HUES64 (cell line): ENCODE data around the gene MFN1.

Experiments
- H3K27ac ChIP-seq: 2 replicates; pipeline ENCODE4 v1.7.0; 2013; ENCODE audit warnings: low read depth, low read length, inconsistent platforms
- H3K27me3 ChIP-seq: 2 replicates; pipeline ENCODE4 v1.6.1; 2013; ENCODE audit warnings: mild to moderate bottlenecking, low read length; ENCODE audit not compliant: insufficient read depth
- H3K36me3 ChIP-seq: 2 replicates; pipeline ENCODE4 v1.6.1; 2013; ENCODE audit warnings: mild to moderate bottlenecking, low read length; ENCODE audit not compliant: insufficient read depth
- H3K4me1 ChIP-seq: 2 replicates; pipeline ENCODE4 v1.6.1; 2013; ENCODE audit warnings: mild to moderate bottlenecking, low read length, moderate library complexity; ENCODE audit not compliant: insufficient read depth
- H3K4me3 ChIP-seq: 2 replicates; pipeline ENCODE4 v1.5.1; 2013; ENCODE audit warnings: mild to moderate bottlenecking, low read length, moderate library complexity
- H3K9ac ChIP-seq: 2 replicates; pipeline ENCODE4 v1.6.1; 2013; ENCODE audit warnings: mild to moderate bottlenecking, low read depth, low read length
- H3K9me3 ChIP-seq: 2 replicates; pipeline ENCODE4 v1.6.1; 2013; ENCODE audit warnings: low read depth, low read length; ENCODE audit not compliant: insufficient read depth
- WGBS: fragments of 150-250, 120-280 bp; methylation state at CpG from one replicate; pipeline ENCODE4 v1.1.7; 2013; ENCODE audit warnings: missing lambda C conversion rate; 5-methylcytosine and 5-hydroxymethylcytosine counted together

The MFN1 gene

DNA sequence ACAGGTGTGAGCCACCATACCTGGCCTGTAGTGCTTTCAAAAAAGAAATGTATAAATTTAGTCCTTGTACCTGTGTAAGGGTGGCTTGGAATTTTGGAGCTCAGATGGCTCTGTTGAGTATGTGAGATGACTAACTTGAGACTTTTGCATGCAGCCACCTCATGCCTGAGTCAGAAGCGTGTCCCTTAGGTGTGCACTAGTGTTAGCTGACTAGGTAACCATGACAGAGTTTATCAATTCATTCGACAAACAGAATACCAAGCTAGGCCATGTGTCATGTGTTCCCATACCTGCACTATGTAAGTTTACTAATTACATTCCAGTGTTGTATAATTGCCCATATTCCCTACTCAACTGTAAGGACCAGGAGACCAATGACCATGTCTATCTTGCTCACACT is 28.6 kb upstream of the MFN1 start:
- WGBS = 92% methylated on average over 2 of the region's 2 CpGs
- H3K9ac ChIP-seq = no peak overlapping the region

GRCh38 chr3:179321668-179322285 is 25.7 kb upstream of the MFN1 start:
- Histone ChIP-seq H3K9ac (no peak overlapping the region), H3K4me1 (peaks cover 7% of the 10 kb centered on the region; the same call in 1 of the 2 replicates), H3K27ac (no peak overlapping the region), H3K27me3 (0 out of 2 replicates have a peak, but pooled peaks cover 6% of the 10 kb centered on the region), H3K36me3 (peaks cover 8% of the 10 kb centered on the region), H3K4me3 (peak overlapping the region; percentile 98), H3K9me3 (no peaks in the 10 kb centered on the region)
- 51% methylated on average over 10 of the region's 10 CpGs for WGBS

More for the DNA sequence above, 28.6 kb upstream of the MFN1 start:
- Histone ChIP-seq H3K27ac (no peak overlapping the region), H3K27me3 (0 out of 2 replicates have a peak, but pooled peaks cover 6% of the 10 kb centered on the region), H3K36me3 (no peaks in the 10 kb centered on the region), H3K4me1 (peaks cover 3% of the 10 kb centered on the region; the same call in 1 of the 2 replicates), H3K9me3 (no peaks in the 10 kb centered on the region), H3K4me3 (no peak overlapping the region)

DNA sequence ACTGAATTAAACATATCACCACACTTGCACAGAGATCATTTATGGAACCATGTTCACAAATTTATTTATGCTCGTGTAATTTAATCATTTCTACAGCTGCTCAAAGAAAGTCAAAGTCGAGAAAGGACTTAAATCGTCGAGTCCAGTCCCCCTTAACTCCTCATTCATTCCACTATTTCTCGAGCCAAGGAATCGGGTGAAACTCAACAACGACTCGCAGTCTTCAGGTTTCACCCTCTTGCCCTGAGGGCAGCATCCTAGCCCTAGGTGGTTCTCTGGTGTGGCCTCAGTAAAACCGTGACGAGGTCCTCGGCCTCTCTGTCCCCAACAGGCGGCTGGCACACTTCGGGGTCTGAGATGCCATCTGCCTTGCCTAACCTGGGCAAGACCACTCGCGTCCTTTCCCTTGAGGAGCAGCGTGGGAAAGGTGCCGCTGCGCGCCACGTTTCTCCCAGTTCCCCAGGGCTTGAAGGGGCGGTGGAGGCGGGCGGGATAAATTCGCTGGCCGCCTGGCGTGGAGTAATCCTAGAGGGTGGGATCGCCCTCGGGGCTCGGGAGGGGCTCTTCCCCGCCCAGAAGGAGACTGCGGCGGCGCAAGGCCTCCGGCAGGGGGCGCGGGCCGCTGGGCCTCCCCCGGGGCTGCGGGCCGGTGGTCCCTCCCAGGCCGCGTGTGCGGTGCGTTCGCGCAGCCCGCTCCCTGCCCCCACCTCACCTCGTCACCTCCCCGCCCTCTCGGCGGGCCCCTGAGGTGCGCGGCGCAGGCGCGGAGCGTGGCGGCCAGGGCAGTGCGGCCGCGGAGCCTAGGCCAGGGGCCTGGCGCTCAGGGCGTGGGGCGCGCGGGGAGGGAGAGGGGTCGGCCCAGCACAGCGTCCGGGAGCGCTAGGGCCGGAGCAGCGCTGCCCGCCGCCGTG is 25.0 kb upstream of the MFN1 start, which contains the start of gene ZNF639:
ZNF639 (plus strand) TSS at position 746 of the 911 bp plus-strand sequence. CDS start 5,263 bp downstream, outside the sequence.
- Histone ChIP-seq H3K9me3 (no peaks in the 10 kb centered on the region), H3K27ac (peak within 1 kb of the TSS; percentile 89), H3K36me3 (peaks cover 13% of the 10 kb centered on the region), H3K27me3 (0 out of 2 replicates have a peak, but pooled peaks cover 6% of the 10 kb centered on the region), H3K4me1 (peaks cover 7% of the 10 kb centered on the region; the same call in 1 of the 2 replicates), H3K9ac (peak within 1 kb of the TSS; percentile 98), H3K4me3 (peak within 1 kb of the TSS; percentile 98)
- WGBS = 2% methylated on average over 75 of the region's 75 CpGs

- 0 out of 2 replicates have a peak, but pooled peaks cover 6% of the 10 kb centered on the region for H3K27me3 ChIP-seq
- peak overlapping the region; percentile 89 for H3K27ac ChIP-seq
- peaks cover 23% of the 10 kb centered on the region for H3K36me3 ChIP-seq
- WGBS = under 1% methylated on average over 81 of the region's 81 CpGs
- H3K9me3 ChIP-seq = no peaks in the 10 kb centered on the region
- peak overlapping the region; percentile 98 for H3K9ac ChIP-seq
- peak overlapping the region; percentile 98 for H3K4me3 ChIP-seq
- peaks cover 7% of the 10 kb centered on the region; the same call in 1 of the 2 replicates for H3K4me1 ChIP-seq
These were observed 24.1 kb upstream of the MFN1 start for GRCh38 chr3:179323197-179324110.

- no peaks in the 10 kb centered on the region for H3K9me3 ChIP-seq
- H3K4me3 ChIP-seq = peak overlapping the region; percentile 98
- H3K27me3 ChIP-seq = 0 out of 2 replicates have a peak, but pooled peaks cover 6% of the 10 kb centered on the region
- H3K36me3 ChIP-seq = peaks cover 31% of the 10 kb centered on the region
- H3K9ac ChIP-seq = peak overlapping the region; percentile 98
- WGBS = 15% methylated on average over 8 of the region's 8 CpGs
- peaks cover 7% of the 10 kb centered on the region; the same call in 1 of the 2 replicates for H3K4me1 ChIP-seq
- H3K27ac ChIP-seq = no peak overlapping the region
These were observed 23.2 kb upstream of the MFN1 start for GRCh38 chr3:179324270-179324754.

DNA sequence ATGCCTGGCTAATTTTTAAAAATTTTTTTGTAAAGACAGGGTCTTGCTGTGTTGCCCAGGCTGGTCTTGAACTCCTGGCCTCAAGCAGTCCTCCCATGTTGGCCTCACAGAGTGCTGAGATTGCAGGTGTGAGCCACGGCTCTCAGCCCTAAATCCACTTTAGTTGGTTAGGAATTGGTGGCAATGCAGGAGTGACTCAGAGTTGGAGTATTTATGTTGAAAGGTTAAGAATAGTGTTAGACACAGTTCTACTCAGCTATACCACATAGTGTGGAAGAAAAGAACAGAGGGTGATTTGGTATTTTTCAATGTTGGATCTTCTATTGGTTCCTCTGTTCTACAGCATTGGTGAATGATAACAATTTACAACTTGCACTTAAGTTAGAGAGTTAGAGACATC is 17.1 kb upstream of the MFN1 start:
- Histone ChIP-seq H3K4me3 (no peak overlapping the region), H3K27me3 (no peaks in the 10 kb centered on the region), H3K4me1 (no peaks in the 10 kb centered on the region), H3K9me3 (no peaks in the 10 kb centered on the region), H3K27ac (no peak overlapping the region), H3K36me3 (peaks cover 86% of the 10 kb centered on the region), H3K9ac (no peak overlapping the region)
- 95% methylated on average over 1 of the region's 1 CpG for WGBS

GRCh38 chr3:179332240-179332639 is 15.3 kb upstream of the MFN1 start:
- Histone ChIP-seq H3K9ac (no peak overlapping the region), H3K4me1 (no peaks in the 10 kb centered on the region), H3K9me3 (no peaks in the 10 kb centered on the region), H3K4me3 (no peak overlapping the region), H3K27ac (no peak overlapping the region), H3K36me3 (peaks cover 92% of the 10 kb centered on the region), H3K27me3 (no peaks in the 10 kb centered on the region)
- 96% methylated on average over 4 of the region's 4 CpGs for WGBS

DNA sequence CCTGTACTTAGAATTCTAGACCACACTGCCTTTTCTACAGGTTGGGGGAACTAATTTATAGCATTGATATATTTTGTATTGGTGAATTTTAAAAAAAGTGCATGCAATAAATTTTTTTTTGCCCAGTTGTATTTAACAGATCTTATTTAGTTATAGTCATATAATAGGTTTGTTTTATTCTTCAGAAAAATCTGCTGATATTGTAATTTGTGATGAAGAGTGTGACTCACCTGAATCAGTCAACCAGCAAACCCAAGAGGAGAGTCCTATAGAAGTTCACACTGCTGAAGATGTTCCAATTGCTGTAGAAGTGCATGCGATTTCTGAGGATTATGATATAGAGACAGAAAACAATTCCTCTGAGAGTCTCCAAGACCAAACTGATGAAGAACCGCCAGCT is 14.4 kb upstream of the MFN1 start:
- Histone ChIP-seq H3K27me3 (no peaks in the 10 kb centered on the region), H3K9ac (no peak overlapping the region), H3K36me3 (peaks cover 84% of the 10 kb centered on the region), H3K27ac (no peak overlapping the region), H3K9me3 (no peaks in the 10 kb centered on the region), H3K4me1 (no peaks in the 10 kb centered on the region), H3K4me3 (no peak overlapping the region)
- WGBS = 87% methylated on average over 2 of the region's 2 CpGs

- Histone ChIP-seq H3K9ac (no peak overlapping the region), H3K4me3 (no peak overlapping the region), H3K36me3 (peaks cover 55% of the 10 kb centered on the region), H3K4me1 (no peaks in the 10 kb centered on the region), H3K9me3 (no peaks in the 10 kb centered on the region), H3K27me3 (no peaks in the 10 kb centered on the region), H3K27ac (no peak overlapping the region)
- WGBS = 60% methylated on average over 1 of the region's 1 CpG
These were observed 11.1 kb upstream of the MFN1 start for GRCh38 chr3:179336345-179336929.
